Endothelial cell of umbilical vein (primary cell): Measurements from ENCODE around the gene POLN.

Experiments
- JUN ChIP-seq: IDR thresholded peaks from 2 replicates; pipeline ENCODE4 v1.6.1; 2011; ENCODE audit warnings: borderline replicate concordance, low read depth; ENCODE audit not compliant: insufficient read length, insufficient read depth
- POLR2A ChIP-seq: IDR thresholded peaks from 2 replicates; pipeline ENCODE4 v1.6.1; 2012; ENCODE audit warnings: low read depth, mild to moderate bottlenecking, control low read depth, low read length

DNA sequence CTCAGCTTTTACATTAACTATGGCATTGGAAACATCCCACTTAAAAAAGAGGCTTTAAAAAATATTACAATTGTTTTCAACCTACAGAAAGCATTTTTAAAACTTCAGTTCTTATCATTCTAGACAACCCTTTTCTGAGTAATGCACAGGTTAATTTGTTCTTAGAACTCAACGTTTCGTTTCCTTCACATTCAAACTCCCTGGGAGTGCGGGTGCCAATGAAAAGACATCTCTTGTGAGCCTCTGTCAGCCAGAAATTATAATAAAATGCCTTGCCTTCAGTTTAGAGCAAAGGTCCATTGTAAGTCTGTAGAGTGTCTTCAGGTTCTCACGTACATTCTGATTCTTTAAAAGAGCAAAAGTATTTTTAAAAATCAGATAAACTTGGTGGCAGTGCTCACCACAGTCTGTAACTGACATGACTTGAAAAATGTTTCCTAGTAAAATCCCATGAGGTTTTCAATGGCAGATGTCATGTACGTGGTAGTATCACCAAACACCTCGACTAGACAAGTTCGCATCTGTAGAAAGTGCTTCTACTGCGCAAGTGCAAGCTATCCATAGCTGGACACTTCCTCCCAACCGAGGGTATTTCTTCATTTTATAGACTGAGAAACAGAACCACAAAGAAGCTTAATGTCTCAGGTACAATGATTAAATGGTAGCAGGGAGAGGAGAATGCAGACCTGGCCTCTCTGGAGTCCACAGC, 65.8 kb downstream of the POLN start:
- TF ChIP-seq JUN (no peak), POLR2A (no peak)
